ENCODE measurements around the gene HOXA6.

HOXA6 gene

GRCh38 chr7:27102581-27103442 is 44.8 kb downstream of the HOXA6 start, which contains the start of gene HOXA2:
Gene HOXA2 (minus strand): TSS chr7:27102683. CDS start chr7:27102500, 183 bp downstream.
- no peak for DNase-seq (ENCODE audit: extremely low spot score, insufficient read length, low read depth)
- FAIRE-seq, result no peak

- DNase-seq (ENCODE audit: extremely low spot score, insufficient read length, low read depth), result no peak
- no peak for FAIRE-seq
Measured at GRCh38 chr7:27101957-27102580, 45.5 kb downstream of the HOXA6 start.

GRCh38 chr7:27101171-27101956 is 46.2 kb downstream of the HOXA6 start:
- no peak for DNase-seq (ENCODE audit: extremely low spot score, insufficient read length, low read depth)
- FAIRE-seq, result no peak

- FAIRE-seq (no peak), DNase-seq (ENCODE audit: extremely low spot score, insufficient read length, low read depth) (no peak)
Measured at GRCh38 chr7:27100694-27101170, 46.8 kb downstream of the HOXA6 start.

- DNase-seq (ENCODE audit: extremely low spot score, insufficient read length, low read depth) (no peak), FAIRE-seq (no peak)
Measured at GRCh38 chr7:27099453-27100370, 47.9 kb downstream of the HOXA6 start.

- no peak for DNase-seq (ENCODE audit: extremely low spot score, insufficient read length, low read depth)
- FAIRE-seq, result no peak
Measured at GRCh38 chr7:27098578-27099451, 48.8 kb downstream of the HOXA6 start.

- DNase-seq (ENCODE audit: extremely low spot score, insufficient read length, low read depth) (no peak), FAIRE-seq (no peak)
Measured at GRCh38 chr7:27097686-27098577, 49.6 kb downstream of the HOXA6 start.

GRCh38 chr7:27096768-27097514 is 50.6 kb downstream of the HOXA6 start:
- peak; percentile 28 for DNase-seq (ENCODE audit: extremely low spot score, insufficient read length, low read depth)
- FAIRE-seq, result peak; percentile 33

- FAIRE-seq, result peak; percentile 96
- peak; percentile 93 for DNase-seq (ENCODE audit: extremely low spot score, insufficient read length, low read depth)
Measured at GRCh38 chr7:27095897-27096767, 51.4 kb downstream of the HOXA6 start, which contains the start of gene HOXA1. Gene HOXA1 (minus strand): TSS chr7:27096000. CDS start chr7:27095912, 88 bp downstream.
